ENCODE data around the gene SATB1.

DNA sequence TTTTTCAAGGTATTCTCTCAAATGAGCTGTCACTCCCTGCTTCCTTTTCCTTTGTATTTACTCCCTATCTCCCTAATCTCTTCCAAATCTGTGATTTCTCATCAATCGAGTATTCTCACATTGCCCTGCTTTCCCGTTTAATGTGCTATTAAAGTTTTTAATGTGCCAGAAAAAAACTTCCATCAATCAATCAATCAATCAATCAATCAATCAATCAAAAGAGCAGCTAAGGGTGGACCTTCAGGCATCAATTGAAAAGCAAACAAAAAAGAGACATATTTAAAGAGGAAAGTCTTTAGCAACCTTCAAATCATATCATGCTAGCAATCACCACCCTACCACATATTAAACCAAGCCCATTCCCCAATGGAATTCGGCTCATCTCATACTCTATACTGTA, 58.9 kb downstream of the SATB1 start:
- TF ChIP-seq, protein P1, sequence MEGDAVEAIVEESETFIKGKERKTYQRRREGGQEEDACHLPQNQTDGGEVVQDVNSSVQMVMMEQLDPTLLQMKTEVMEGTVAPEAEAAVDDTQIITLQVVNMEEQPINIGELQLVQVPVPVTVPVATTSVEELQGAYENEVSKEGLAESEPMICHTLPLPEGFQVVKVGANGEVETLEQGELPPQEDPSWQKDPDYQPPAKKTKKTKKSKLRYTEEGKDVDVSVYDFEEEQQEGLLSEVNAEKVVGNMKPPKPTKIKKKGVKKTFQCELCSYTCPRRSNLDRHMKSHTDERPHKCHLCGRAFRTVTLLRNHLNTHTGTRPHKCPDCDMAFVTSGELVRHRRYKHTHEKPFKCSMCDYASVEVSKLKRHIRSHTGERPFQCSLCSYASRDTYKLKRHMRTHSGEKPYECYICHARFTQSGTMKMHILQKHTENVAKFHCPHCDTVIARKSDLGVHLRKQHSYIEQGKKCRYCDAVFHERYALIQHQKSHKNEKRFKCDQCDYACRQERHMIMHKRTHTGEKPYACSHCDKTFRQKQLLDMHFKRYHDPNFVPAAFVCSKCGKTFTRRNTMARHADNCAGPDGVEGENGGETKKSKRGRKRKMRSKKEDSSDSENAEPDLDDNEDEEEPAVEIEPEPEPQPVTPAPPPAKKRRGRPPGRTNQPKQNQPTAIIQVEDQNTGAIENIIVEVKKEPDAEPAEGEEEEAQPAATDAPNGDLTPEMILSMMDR (IDR thresholded peaks at IDR 0.05 in 4 of 5, conservative IDR thresholded peaks at IDR 0.05 in 1 of 5): no peak
- no peak for TF ChIP-seq POLR2A (IDR thresholded peaks at IDR 0.05)

Measured in gastrocnemius medialis (tissue), 4 donors.